Cardiac fibroblast (primary cell): ENCODE data around the gene STK4.
A peak's percentile ranks its signal among the peaks of the same experiment; 100 is the strongest.
"Not testable (repeated sequence)": the region's sequence is repeated elsewhere in the genome, so short reads cannot be mapped to it uniquely, and the experiment has no call there.

Experiments used
- DNase-seq, 2 donors: peaks; one replicate each; pipeline versions ENCODE4 v3.0.0 to v3.0.0-alpha.2; 2010; ENCODE audit warnings: low read depth in 2 of 2
- H3K4me3 ChIP-seq, 2 donors: replicated peaks in 1 of 2; 1 replicate in 1 of 2; 2 replicates in 1 of 2; pipeline ENCODE4 v1.5.1; 2011; ENCODE audit warnings: low read depth in 2 of 2, low read length in 2 of 2, mild to moderate bottlenecking in 2 of 2, moderate library complexity in 1 of 2
- TF ChIP-seq, protein P1 (sequence below): IDR thresholded peaks from one replicate; pipeline ENCODE4 v1.5.1; 2011; ENCODE audit warnings: low read depth, mild to moderate bottlenecking, low read length, inconsistent platforms

STK4 gene

GRCh38 chr20:45056473-45057173 lies 90.3 kb downstream of the STK4 start:
- no peak overlapping the region for H3K4me3 ChIP-seq
- TF ChIP-seq, protein P1, sequence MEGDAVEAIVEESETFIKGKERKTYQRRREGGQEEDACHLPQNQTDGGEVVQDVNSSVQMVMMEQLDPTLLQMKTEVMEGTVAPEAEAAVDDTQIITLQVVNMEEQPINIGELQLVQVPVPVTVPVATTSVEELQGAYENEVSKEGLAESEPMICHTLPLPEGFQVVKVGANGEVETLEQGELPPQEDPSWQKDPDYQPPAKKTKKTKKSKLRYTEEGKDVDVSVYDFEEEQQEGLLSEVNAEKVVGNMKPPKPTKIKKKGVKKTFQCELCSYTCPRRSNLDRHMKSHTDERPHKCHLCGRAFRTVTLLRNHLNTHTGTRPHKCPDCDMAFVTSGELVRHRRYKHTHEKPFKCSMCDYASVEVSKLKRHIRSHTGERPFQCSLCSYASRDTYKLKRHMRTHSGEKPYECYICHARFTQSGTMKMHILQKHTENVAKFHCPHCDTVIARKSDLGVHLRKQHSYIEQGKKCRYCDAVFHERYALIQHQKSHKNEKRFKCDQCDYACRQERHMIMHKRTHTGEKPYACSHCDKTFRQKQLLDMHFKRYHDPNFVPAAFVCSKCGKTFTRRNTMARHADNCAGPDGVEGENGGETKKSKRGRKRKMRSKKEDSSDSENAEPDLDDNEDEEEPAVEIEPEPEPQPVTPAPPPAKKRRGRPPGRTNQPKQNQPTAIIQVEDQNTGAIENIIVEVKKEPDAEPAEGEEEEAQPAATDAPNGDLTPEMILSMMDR, result no peak
- no peak for DNase-seq

DNA sequence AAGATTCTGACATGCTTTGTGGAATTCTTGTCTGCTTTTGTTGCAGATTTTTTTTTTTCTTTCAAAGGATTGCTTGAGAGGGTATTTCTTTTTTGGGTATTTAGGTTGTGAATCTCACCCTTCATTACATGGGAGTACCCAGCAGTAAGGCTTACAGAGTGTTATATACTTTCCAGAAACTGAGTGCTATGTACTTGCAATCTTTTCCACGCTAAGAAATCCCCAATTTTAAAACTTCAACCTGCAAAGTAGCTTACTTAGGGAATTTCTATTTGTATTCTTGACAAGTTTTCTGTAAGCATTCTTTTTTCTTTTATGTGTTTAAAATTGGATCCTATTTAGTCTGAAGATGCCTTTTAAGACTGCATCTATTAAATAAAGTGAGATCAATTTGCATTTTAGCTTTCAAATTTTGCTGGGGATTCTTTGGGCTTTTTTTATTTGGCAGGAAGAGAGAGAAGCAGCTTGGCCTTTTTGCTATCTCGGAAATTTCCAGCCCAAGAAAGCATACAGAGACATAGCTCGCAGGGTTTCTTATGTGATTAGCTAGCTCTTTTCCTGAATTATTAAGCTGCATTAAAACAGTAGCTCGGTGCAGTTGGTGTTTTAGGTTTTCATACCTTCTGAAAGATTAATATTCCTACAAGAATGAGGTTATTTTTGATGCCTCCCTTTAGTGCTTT lies 92.0 kb downstream of the STK4 start:
- TF ChIP-seq, protein P1, result no peak
- no peak for DNase-seq
- H3K4me3 ChIP-seq, result no peak overlapping the region

- TF ChIP-seq, protein P1, result no peak
- peak; percentile 52 to 81 for DNase-seq
- no peak overlapping the region for H3K4me3 ChIP-seq
These were observed 92.9 kb downstream of the STK4 start for GRCh38 chr20:45059022-45059728.

GRCh38 chr20:45060294-45060693 lies 94.0 kb downstream of the STK4 start:
- H3K4me3 ChIP-seq, result no peak overlapping the region
- no peak for DNase-seq
- TF ChIP-seq, protein P1, result no peak

DNA sequence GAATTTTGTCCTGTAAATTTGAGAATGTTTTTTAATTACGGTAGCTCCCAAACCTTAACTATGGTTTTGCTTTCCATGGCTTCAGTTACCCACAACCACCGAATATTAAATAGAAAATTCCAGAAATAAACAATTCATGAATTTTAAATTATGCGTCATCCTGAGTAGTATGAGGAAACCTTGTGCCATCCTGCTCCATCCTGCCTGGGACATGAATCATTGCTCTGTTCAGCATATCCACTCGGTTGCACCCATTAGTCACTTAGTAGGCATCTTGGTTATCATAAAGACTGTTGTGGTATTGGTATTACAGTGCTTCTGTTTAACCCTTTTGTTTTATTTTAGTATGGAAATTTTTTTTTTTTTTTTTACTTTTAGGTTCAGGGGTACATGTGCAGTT lies 94.9 kb downstream of the STK4 start:
- TF ChIP-seq, protein P1, result no peak
- H3K4me3 ChIP-seq, result no peak overlapping the region
- peak; percentile 79 to 95 for DNase-seq

GRCh38 chr20:45063107-45063506 lies 96.8 kb downstream of the STK4 start:
- H3K4me3 ChIP-seq, DNase-seq: not testable (repeated sequence)

- TF ChIP-seq, protein P1, result no peak
- DNase-seq, result no peak
- H3K4me3 ChIP-seq, result no peak overlapping the region
These were observed 98.5 kb downstream of the STK4 start for GRCh38 chr20:45064812-45065211.
